Gastrocnemius medialis (tissue), 4 donors: ENCODE data around the gene FRAS1.

Experiments
- CTCF ChIP-seq, 5 experiments: fragments of 450-650 bp in 3 of 5; fragments of 200-600 bp in 2 of 5; sonication (generic) in 2 of 5; IDR thresholded peaks in 4 of 5; conservative IDR thresholded peaks in 1 of 5; 1 replicate in 4 of 5; 2 replicates in 1 of 5; pipeline ENCODE4 v1.5.1; 2016 to 2019; ENCODE audit warnings: antibody characterized with exemption in 5 of 5, mild to moderate bottlenecking in 3 of 5, moderate library complexity in 3 of 5
- POLR2A ChIP-seq, 2 donors: fragments of 450-650 bp; IDR thresholded peaks; one replicate each; pipeline ENCODE4 v1.6.1; 2017; ENCODE audit warnings: antibody characterized with exemption in 2 of 2, mild to moderate bottlenecking in 2 of 2, moderate library complexity in 2 of 2

GRCh38 chr4:78014889-78015886 lies 41.9 kb upstream of the FRAS1 start:
- no peak for TF ChIP-seq CTCF (IDR thresholded peaks at IDR 0.05 in 4 of 5, conservative IDR thresholded peaks at IDR 0.05 in 1 of 5)
- TF ChIP-seq POLR2A (IDR thresholded peaks at IDR 0.05) = no peak
